Activated CD4-positive, CD25-positive, alpha-beta regulatory T cell treated with anti-CD3 and anti-CD28 coated beads, Interleukin-2, amount 50 U/mL, for 16 hours (primary cell): ENCODE data around the gene CCDC116.
"Not testable (repeated sequence)": the region's sequence is repeated elsewhere in the genome, so short reads cannot be mapped to it uniquely, and the experiment has no call there.

Experiments used
- DNase-seq: peaks from one replicate; pipeline ENCODE4 v3.0.0-alpha.2; 2020; ENCODE audit warnings: low read depth, low spot score

CCDC116 gene

GRCh38 chr22:21609556-21610157, 22.9 kb upstream of the CCDC116 start:
- not testable (repeated sequence) for DNase-seq

- no peak for DNase-seq
Observed at GRCh38 chr22:21611210-21611977, 21.2 kb upstream of the CCDC116 start.

- no peak for DNase-seq
Observed at GRCh38 chr22:21612858-21613257, 19.7 kb upstream of the CCDC116 start.

GRCh38 chr22:21613553-21614233, 18.9 kb upstream of the CCDC116 start:
- no peak for DNase-seq

- DNase-seq, result no peak
Observed at GRCh38 chr22:21615731-21616130, 16.8 kb upstream of the CCDC116 start.

- DNase-seq, result not testable (repeated sequence)
Observed at GRCh38 chr22:21617337-21617736, 15.2 kb upstream of the CCDC116 start.

GRCh38 chr22:21621025-21621424, 11.5 kb upstream of the CCDC116 start:
- DNase-seq, result no peak

GRCh38 chr22:21622011-21622918, 10.3 kb upstream of the CCDC116 start:
- no peak for DNase-seq

GRCh38 chr22:21622919-21623647, 9.5 kb upstream of the CCDC116 start:
- DNase-seq, result no peak

GRCh38 chr22:21623648-21623970, 9.0 kb upstream of the CCDC116 start:
- DNase-seq, result no peak

GRCh38 chr22:21624120-21624879, 8.3 kb upstream of the CCDC116 start:
- no peak for DNase-seq

GRCh38 chr22:21624880-21625791, 7.4 kb upstream of the CCDC116 start:
- DNase-seq, result no peak

- DNase-seq, result no peak
Observed at GRCh38 chr22:21626073-21626734, 6.4 kb upstream of the CCDC116 start.

- DNase-seq, result no peak
Observed at GRCh38 chr22:21626735-21627469, 5.7 kb upstream of the CCDC116 start.

- DNase-seq, result no peak
Observed at GRCh38 chr22:21628386-21629254, 3.9 kb upstream of the CCDC116 start.

- DNase-seq, result peak; percentile 91
Observed at GRCh38 chr22:21629255-21630149, 3.1 kb upstream of the CCDC116 start, which contains the start of gene YDJC. YDJC (minus strand) TSS chr22:21630022; CDS start chr22:21630014, 8 bp downstream.
